IMR-90 (cell line): ENCODE results near the gene LRRC8E.

ENCODE experiments used
- CHD1 ChIP-seq: IDR thresholded peaks from 2 replicates; pipeline ENCODE4 v1.6.1; 2012; ENCODE audit warnings: low read depth, low read length, improper control_type of control experiment
- CTCF ChIP-seq: conservative IDR thresholded peaks from 2 replicates; pipeline ENCODE4 v1.5.1; 2012; ENCODE audit warnings: mild to moderate bottlenecking, low read depth, low read length, improper control_type of control experiment
- MAFK ChIP-seq: IDR thresholded peaks from 2 replicates; pipeline ENCODE4 v1.6.1; 2012; ENCODE audit warnings: low read depth, low read length, improper control_type of control experiment
- MXI1 ChIP-seq: IDR thresholded peaks from 2 replicates; pipeline ENCODE4 v1.6.1; 2012; ENCODE audit warnings: low read depth, mild to moderate bottlenecking, low read length, moderate library complexity, borderline replicate concordance
- POLR2A ChIP-seq: IDR thresholded peaks from 2 replicates; pipeline ENCODE4 v1.6.1; 2012; ENCODE audit warnings: mild to moderate bottlenecking, low read depth, low read length
- RAD21 ChIP-seq: IDR thresholded peaks from 2 replicates; pipeline ENCODE4 v1.6.1; 2012; ENCODE audit warnings: low read length, improper control_type of control experiment
- RCOR1 ChIP-seq: IDR thresholded peaks from 2 replicates; pipeline ENCODE4 v1.6.1; 2012; ENCODE audit warnings: mild to moderate bottlenecking, low read length, improper control_type of control experiment; ENCODE audit not compliant: insufficient replicate concordance

DNA sequence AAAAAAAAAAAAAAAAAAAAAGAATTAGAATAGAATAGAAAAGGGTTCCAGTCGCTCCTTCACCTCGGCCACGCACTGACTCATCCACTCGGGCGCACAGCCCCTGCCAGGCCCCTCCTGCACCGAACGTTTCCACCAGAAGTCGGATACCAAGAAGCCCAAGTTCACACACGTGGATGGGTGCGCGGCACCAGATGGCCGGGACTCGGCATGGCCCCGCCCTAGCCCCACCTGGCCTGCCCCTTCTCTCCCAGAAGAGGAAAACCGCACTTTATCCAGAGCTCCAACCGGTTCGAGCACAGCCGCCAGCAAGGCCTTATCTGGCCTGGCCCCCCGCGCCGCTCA, 20.0 kb upstream of the LRRC8E start:
- TF ChIP-seq RCOR1 (no peak), MXI1 (no peak), CTCF (no peak), POLR2A (no peak), MAFK (no peak), CHD1 (no peak), RAD21 (no peak)
